ENCODE measurements around the gene CHRDL1.
"Not testable (repeated sequence)": the region's sequence is repeated elsewhere in the genome, so short reads cannot be mapped to it uniquely, and the experiment has no call there.

The CHRDL1 gene

DNA sequence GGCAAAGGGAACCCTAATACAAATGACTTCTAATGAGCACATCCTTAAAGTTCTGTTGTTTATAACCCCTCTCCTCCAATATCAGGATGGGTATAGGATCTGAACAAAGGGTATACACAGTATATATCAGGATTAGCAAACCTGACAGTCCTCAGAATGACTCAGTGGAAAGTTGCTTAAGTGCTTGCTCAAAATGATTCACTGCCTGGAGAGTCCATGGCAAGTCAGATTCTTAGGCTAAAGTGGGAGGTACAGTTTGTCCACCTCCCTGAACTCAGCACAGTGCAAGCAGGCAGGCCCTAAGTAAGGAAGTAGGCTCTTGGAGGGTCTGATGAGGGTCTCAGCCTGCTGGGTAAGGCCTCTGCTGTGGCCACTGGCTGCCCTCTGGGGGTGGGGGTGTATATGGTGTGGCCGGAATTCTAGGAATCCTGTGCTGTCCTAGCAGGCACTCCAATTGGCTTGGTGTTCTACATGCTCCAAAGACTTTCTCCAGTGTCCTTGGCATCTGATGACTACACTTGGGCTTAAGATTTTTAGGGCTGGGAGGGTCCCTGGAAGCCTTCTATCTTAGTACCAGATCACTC lies 54.3 kb downstream of the CHRDL1 start:
- no peak for DNase-seq

DNA sequence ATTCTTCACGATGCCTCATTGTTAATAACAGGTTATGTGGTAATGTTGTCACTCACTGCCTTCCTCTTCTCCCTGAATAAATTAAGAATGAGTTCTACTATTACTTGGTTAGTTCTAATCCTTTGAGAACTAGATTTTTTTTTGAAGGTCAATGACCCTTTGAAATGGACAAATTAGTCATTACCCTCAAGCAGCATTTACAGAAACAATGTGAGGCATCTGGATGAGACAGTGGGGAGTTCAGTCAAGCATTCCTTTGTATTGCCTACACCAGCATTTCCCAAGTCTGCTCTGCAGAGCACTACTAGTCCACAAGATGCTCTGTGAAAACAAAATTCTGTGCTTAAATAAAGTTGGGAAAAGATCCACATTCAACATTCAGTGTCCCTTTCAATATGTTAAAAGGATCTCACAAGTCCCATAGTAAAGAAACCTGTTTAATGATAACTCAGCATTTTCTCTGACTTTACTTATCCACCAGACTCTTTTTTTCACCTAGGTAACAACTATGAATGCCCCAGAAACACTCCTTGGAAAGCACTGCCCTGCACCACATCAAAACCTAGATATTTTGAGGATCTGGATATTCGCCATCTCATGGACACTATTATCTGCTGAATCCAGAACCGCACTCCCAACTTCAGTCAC lies 60.6 kb downstream of the CHRDL1 start:
- DNase-seq, result no peak

DNA sequence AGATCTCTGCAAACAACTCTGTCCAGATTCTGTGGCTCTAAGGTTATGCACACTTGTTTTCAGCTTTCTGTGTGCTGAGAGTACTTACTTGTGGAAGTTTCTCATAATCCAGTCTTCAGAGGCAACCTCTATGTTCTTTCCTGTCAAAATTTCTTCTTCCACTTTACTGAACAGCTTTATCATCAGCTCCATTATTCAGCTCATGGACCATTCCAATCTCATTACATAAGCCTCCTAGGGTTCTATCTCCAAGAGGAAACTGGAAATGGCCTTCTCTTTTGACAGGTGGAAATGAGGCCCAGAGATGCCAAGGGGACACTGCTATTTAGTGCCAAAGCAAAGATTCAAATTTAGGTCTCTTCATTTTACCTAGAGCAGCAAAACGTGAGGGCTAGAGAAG lies 61.3 kb downstream of the CHRDL1 start:
- DNase-seq, result no peak

DNA sequence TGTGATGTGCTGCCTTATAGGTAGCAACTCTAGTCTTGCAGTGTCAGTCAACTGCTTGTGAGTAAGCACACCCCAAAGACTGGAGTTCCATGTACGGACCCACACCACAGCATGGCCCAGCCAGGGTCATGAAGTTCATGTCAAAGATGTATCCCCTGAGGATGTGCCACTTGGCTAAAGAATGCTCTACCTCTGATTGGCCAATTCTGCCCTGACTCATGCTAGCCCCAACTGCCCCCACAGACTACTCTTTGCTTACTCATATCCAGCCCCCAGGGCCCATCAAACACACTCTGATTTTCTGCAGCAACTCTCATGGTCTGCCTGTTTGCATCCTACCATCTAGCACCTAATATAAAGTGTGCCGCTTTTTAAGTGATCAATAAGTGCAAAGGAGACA lies 62.5 kb downstream of the CHRDL1 start:
- DNase-seq, result no peak

DNA sequence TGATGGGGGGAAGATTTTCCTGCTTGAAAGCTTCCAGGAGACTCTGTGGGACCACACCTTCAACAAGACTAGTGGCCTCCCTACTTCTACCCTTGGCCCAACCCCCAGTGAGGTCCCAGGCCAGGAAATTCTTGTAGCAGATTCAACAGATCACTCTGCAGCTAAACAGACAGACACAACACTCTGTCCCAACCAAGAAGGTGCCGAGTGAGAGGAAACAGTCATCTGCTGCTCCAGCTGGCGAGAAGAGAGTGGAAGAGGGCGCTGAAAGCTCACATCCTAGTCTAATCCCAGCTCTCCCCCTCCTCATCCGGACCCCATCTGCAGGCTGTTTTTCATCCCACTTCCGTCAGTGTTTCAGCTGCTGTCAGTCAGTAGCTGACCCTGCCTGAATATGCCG lies 63.4 kb downstream of the CHRDL1 start:
- no peak for DNase-seq

DNA sequence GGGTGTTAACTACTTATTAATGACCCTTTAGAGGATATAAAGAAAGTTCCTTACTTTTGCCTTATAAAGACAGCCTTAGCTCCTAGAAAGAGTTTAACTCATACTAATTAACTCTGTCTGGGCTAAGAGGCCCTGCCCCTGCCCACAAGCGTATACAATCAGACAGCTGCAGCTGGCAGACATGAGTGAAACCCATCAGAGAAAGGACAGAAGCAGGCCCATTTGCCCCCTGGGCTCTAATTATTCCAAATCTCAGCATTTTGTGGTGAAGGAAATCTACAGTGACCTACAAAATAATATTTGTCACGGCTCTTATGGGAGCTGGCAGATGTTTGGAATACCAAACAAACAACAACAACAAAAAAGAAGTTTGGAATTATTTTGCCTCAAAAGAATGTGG lies 71.8 kb downstream of the CHRDL1 start:
- no peak for DNase-seq

DNA sequence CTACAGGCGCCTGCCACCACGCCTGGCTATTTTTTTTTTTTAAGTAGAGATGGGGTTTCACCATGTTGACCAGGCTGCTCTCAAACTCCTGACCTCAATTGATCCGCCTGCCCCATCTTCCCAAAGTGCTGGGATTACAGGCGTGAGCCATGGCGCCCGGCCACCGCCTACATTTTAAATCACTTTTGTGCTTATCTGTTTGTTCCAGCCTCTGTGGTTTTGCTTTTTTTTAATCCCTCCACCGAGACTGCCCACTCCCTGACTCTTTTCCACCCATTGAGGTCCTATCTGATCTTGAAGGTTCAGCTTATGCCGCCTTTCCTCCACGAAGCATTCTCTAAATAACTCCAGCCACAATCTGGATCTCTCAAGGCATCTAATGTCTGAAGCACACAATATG lies 73.5 kb downstream of the CHRDL1 start:
- no peak for DNase-seq

DNA sequence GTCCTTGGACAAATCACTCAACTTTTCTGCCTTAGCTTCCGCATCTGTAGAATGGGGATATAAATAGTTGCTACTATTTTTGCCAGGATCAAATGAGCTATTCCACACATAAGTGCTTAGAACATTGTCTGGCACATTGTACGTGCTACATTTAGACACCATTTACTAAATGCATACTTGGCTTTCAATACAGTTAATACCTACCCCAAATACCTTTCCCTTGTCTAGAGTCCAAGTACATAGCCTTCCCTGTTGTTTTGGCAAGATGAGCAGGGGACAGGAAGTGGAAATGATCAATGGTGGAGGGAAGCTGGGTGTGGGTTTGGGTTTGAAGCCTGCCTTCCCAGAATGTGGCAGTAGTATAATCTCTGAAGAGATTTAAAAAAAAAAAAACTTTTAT lies 82.0 kb downstream of the CHRDL1 start:
- DNase-seq, result no peak

DNA sequence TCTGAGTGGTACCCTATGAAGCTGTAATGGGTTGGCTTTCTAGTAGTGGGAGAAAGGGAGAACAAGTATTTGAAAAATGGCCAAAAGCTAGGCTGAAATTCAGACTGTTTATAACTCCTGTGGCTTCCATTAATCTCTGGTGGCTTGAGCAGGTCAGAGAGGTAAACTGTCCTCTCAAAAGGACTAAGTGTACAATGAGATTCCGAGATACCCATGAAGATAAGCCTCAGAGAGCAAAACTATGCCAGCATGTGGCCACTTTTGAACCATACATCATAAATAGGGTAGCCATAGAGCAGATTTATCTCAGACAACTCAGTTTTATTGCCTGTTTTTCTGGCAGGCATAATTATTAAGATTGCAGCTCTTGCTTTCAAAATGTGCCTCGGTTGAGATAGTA lies 89.2 kb downstream of the CHRDL1 start:
- DNase-seq, result no peak

DNA sequence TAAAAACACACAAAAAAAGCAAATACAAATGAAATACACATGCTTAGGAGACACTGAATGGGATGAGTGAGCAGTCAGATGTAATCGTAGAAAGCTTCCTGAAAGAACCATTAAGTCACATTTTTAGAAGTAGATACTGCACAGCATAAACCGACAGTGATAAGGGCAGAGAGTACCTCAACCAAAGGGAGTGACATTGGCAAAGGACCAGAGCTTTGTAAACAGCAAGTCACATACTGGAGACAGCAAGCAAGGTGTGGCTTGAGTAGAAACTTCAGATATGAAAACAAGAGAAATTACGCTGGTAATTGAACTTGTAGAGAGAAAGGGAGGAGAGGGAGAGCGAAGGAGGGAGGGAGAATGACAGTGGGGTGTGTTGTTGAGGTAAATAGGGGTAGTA lies 92.0 kb downstream of the CHRDL1 start:
- no peak for DNase-seq

DNA sequence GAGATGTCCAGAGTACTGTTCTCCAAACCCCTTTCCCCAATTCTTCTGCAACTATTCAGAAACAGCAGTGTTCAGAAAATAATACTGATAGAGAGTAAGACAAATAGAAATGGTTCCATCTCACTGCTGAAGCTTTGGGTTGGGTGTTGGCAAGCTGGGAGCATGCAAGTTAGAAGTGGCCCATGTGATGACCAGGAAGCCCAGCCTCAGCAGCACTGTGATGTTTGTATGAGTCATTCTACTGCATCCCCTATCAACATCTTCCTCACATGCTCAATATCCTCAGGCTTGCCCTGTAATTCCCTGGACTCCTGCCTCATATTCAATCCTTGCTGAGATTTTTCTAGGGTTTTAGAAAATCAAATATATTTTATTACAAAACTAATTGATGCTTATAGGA lies 96.5 kb downstream of the CHRDL1 start:
- DNase-seq, result no peak

DNA sequence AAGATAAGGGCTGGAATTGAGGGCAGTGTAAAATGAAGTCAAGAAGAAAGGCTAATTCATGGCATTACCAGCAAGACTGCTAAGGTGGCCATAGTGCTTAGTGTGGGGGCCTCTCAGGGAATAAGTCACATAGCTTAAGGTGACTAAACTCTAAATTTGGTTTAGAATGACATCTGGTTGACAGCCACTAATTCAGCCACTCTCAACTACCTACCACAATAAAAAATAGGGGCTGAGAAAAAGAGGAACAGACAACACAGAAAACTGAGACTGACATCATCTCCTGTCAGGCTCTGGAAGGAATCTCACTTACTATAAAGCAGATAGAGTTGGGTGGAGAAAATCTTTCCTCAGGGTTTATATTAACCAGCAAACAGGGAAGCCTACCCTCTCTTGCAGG lies 96.9 kb downstream of the CHRDL1 start:
- DNase-seq, result no peak

DNA sequence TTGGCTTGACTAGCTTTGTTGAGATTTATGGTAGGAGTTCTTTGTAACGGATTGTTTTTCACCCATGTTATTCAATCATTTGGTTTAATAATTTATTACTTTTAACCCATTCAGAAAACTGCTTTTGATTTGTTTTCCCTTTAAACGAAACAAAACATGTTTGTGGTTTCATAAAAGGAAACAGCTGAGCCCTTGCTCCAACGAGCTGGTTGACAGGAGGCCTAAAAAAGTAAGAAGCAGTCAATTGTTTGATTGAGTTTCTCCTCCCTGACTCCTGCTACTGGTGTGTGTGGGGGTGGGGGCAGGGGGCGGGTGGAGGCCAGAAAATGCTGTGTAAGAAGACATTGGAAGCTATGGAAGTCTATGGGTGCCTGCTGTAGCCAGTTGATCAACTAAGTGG lies 102.8 kb downstream of the CHRDL1 start:
- no peak for DNase-seq

DNA sequence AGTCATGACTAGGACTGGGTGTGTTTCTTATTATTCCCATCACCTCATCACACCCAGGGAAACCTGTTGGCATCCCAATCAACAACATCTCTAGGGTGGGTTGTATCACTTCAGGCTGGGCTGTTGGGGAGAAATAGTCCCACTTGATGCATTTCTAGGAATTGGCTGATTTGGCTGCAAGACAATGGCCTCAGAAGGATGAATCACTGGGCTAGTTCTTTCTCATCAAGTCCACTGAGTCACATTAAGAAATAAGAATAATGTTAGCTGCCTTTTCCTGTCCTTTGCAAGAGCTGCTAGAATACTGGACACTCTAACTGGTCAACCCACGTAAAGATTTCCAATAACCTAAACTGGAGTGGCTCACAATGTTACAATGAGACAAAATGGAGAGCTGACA lies 104.2 kb downstream of the CHRDL1 start:
- DNase-seq, result no peak

DNA sequence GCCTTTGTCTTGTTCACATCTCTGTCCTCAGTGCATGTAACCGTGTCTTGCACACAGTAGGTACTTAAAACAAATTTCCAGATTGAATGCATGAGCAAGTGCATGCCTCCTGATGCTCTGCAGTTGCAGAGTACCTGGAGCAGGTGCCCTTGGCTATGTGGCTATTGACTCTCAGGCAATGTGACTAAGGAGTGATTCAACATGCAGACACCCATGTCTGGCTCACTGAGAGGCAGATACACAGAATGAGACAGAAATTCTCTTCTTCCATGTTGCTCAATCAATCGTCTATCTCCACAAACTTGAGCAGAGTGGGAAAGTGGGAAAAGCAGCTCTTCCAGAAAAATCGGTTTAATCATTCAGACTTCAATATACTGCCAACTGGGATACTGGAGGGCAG lies 111.0 kb downstream of the CHRDL1 start:
- DNase-seq, result no peak

DNA sequence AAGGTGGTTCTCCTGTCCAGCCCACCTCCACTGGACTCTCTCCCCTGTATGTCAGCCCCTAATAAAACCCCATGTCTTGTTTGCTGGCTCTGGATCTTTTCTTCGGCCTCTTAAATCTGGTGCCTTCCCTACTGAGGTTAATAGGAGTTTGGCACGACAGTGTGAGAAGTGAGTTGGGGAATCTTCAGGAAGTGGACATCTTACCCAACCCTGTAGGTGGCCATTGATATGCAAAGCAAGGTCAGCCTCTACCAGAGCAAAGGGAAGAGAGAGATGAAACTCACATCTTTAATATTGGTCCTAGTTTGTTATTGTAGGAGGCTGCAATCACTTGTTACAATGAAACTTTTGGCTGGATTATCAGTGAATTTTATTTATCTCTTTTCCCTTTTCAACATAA lies 111.7 kb downstream of the CHRDL1 start:
- DNase-seq, result no peak

DNA sequence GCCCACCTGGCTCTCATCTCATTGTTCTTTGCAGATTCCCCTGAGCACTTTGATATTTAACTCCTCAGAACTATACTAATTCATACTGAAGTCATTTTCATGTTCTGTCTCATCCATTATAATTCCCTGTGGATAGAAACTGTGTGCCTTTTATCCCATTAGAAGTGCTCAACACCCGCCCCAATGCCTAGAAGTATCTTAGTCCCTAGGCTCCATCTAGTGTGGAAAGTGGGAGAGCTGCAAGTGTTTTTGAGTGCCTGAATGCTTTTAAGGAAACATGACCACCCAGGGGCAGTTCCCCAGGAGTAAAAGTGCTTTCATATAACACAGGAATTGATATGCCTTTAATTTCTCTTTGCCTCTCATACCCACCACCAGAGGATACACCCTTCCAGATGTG lies 117.0 kb downstream of the CHRDL1 start:
- no peak for DNase-seq

DNA sequence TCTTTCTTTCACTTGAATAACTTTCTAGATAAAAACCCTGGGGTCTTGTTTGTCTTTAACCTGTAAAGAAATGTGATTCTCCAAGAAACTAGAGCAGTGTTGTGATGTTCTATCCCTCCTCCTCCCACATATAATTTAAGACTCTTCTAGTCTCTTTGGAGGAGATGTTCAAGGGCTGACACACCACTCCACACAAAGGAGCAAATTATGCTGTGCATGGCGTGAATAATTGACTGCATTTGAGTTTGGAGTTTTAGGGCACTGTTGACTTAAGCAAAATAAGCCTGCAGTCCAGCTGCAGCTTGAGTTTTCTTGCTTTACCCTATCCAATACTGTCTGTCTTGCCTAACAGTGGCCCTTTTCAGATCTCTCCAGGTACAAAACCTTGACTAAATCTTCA lies 119.7 kb downstream of the CHRDL1 start:
- DNase-seq, result no peak

DNA sequence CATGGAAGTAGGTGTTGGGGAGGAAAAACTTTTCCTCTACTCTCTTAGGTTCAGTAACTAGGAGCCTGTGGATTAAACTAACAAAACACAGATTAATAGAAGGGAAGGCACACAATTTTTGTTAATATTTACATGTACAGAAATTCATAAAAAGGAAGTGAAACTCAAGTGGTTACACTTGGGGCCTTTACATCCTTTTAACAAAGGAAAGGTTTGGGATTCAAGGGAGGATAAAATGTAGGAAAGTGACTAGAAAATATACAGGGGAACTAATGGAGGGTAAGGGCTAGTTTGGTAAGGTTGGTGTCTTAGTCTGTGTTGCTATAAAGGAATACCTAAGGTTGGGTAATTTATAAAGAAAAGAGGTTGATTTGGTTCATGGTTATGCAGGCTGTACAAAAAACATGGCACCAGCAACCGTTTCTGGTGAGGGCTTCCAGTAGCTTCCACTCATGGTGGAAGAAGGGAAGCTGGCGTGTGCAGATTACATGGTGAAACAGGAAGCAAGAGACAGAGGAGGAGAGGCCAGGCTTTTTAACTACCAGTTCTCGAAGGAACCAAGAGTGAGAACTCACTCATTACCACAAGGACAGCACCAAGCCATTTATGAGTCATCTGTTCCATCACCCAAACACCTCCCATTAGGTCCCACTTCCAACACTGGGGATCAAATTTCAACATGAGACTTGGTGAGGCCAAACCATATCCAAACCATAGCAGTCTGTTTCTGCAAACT lies 124.4 kb downstream of the CHRDL1 start:
- DNase-seq, result no peak

DNA sequence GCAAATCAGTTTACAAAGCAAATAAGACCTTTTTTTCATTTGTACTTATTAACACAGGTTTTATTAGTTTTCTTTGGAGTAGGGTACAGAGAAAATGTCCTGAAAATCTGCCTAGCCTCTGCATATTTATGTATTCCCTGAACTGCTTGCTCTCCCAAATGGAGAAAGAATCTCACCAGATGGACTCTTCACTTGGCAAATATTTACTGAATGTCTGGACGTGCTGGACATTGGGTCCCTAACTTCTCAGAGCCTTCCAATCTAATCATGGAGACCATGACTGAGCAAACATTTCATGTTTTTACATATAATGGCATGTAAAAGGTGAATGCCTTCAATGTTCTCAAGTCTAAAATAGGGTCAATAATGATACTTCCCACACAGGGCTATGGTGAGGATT lies 126.0 kb downstream of the CHRDL1 start:
- no peak for DNase-seq

DNA sequence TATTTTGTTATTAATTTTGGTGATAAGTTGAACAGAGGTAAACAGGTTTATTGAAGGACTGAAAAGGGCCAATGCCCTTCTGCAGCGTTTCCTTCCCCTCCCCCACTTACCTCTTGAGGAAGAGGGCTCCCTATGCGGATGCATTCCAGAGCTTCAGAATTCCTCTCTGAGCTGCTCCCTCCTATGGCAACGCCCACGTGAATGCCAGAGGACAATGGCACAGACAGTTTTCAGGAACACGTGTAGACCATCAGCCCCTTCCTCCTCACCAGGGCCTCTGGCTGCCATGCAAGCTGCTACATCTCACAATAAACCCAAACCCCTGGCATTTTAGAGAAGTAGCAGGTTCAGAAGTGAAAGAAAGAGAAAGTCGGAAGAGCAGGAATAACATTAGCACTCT lies 127.9 kb downstream of the CHRDL1 start:
- DNase-seq, result no peak

DNA sequence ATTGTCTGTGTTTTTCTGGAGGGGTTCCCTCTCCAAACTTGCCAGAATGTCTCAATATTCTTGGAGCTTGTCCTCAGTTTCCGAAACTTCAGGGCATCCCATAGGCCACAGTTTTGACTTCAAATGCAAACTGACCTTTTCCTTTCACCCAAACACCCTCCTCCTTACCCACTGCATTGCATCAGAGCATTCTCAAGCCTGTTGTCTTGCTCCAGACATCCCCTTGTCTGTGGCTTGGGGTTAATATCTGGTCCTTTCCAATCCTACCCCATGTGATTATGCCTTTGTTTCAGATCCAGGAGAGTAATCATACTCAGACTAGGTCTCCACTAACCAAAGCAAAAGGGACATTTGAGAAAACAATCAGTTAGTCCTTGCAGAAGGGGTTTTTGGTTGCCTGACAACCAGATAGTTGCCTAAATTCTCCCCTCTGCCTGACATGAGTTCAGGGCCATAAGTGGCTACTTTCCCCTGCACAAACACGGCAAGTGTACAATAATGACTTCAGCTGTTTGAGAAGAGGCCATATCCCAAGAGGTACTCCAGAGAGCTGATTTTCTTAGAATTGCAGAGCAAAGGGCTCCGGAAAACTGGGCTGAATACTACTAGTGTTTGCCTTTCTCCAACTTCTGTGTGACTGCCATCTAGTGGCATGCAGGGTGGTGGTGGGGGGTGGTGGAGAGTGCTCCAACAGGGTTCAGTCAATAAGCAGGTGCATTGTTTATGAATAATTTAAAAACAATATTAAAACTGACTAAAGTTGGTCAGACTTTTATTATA lies 130.2 kb downstream of the CHRDL1 start:
- DNase-seq, result no peak

DNA sequence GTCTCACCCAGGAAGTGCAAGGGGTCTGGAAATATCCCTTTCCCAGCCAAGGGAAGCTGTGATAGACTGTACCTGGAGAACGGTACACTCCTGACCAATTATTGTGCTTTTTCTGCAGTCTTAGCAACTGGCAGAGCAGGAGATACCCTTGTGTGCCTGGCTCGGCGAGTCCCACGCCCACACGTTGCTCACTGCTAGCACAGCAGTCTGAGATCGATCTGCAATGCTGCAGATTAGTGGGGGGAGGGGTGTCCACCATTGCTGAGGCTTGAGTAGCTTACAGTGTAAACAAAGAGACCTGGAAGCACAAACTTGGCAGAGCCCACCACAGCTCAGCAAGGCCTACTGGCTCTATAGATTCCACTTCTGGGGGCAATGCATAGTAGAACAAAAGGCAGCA lies 138.5 kb downstream of the CHRDL1 start:
- no peak for DNase-seq

DNA sequence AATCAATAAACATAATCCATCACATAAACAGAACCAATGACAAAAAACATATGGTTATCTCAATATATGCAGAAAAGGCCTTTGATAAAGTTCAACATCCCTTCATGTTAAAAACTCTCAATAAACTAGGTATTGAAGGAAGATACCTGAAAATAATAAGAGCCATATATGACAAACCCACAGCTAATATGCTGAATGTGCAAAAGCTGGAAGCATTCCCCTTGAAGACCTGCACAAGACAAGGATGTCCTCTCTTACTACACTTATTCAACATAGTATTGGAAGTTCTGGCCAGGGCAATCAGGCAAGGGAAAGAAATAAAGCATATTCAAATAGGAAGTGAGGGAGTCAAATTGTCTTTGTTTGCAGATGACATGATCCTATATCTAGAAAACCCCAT lies 141.3 kb downstream of the CHRDL1 start:
- not testable (repeated sequence) for DNase-seq
